ENCODE data around the gene GCDH. TPM values are rescaled to one million over a fixed set of nuclear protein-coding genes. Genes with fewer than 3 reads are reported as not detected.

GCDH gene
- total and polyA plus RNA-seq, 2 of the 8 experiments (the other 6 are each of a cell fraction or from before 2014, with no cell fraction given): 67.3 to 89.4 TPM

DNA sequence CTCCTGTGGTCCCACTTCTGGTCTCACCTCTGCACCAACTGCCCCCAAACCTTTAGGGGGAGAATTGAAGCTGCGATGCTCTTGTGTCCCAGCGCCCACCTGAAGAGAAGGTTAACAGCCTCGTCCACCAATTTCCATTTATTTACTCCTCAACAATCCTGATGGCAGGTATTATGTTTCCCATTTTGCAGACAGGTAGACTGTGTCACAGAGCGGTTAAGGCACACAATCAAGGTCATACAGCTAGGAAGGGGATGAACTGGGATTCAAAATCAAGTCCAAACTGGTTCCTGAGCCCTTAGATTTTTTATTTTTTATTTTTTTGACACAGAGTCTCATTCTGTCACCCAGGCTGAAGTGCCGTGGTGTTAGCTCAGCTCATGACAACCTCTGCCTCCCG, 15.9 kb upstream of the GCDH start:
- Histone ChIP-seq H3K4ac (replicated peaks; ENCODE audit: insufficient read length, low read depth, low read length) (no peak overlapping the region), H3K4me1 (replicated peaks in 1 of 4; ENCODE audit: control insufficient read depth in 3 of 4, insufficient read depth in 4 of 4, low read length in 3 of 4) (no peaks in the 10 kb centered on the region), H3K23ac (ENCODE audit: insufficient read length) (no peak overlapping the region), H3K23me2 (ENCODE audit: low read depth, low read length) (no peaks in the 10 kb centered on the region), H3K56ac (replicated peaks; ENCODE audit: insufficient read length, low read depth, low read length) (no peak overlapping the region), H3K9ac (replicated peaks in 1 of 4; ENCODE audit: extremely low read depth in 1 of 4, low read depth in 3 of 4, low read length in 3 of 4) (no peak overlapping the region), H4K5ac (ENCODE audit: insufficient read length, low read depth, low read length) (no peak overlapping the region), H2AK5ac (ENCODE audit: low read depth, low read length) (no peak overlapping the region), H3K4me2 (ENCODE audit: insufficient read depth in 1 of 2, low read depth in 2 of 2, low read length in 2 of 2) (no peak overlapping the region), H3K9me3 (ENCODE audit: insufficient read depth in 2 of 2, low read depth in 1 of 2, low read length in 1 of 2) (peaks cover 0 to 5% of the 10 kb centered on the region in 2 experiments; a peak in 1 of 4 replicates), H2BK5ac (ENCODE audit: low read depth, low read length) (no peak overlapping the region), H3K79me2 (ENCODE audit: control insufficient read depth in 1 of 2, insufficient read depth in 2 of 2, low read length in 2 of 2) (no peaks in the 10 kb centered on the region), H2BK12ac (ENCODE audit: low read depth, low read length) (no peak overlapping the region), H3K27me3 (replicated peaks in 1 of 4; ENCODE audit: control insufficient read depth in 3 of 4, extremely low read depth in 1 of 4, insufficient read depth in 3 of 4, low read length in 3 of 4) (no peaks in the 10 kb centered on the region), H3K79me1 (ENCODE audit: low read depth, low read length) (no peaks in the 10 kb centered on the region), H3K18ac (ENCODE audit: extremely low read depth, low read length) (no peak overlapping the region), H3K14ac (ENCODE audit: insufficient read length) (no peak overlapping the region), H4K20me1 (replicated peaks in 1 of 2; ENCODE audit: control insufficient read depth in 1 of 2, insufficient read depth in 2 of 2, low read length in 2 of 2) (peaks cover 0 to 2% of the 10 kb centered on the region in 2 experiments), H4K8ac (ENCODE audit: extremely low read depth, insufficient read depth, low read length) (no peak overlapping the region), H2BK20ac (ENCODE audit: low read length) (no peak overlapping the region), H4K91ac (replicated peaks; ENCODE audit: insufficient read length, low read length) (no peak overlapping the region), H3K4me3 (ENCODE audit: extremely low read depth in 1 of 4, insufficient read depth in 2 of 4, low read depth in 3 of 4, low read length in 4 of 4) (no peak overlapping the region), H2AFZ (ENCODE audit: low read length) (no peak overlapping the region), H2BK15ac (ENCODE audit: low read length) (no peak overlapping the region), H3K36me3 (ENCODE audit: control insufficient read depth in 2 of 4, insufficient read depth in 4 of 4, low read length in 3 of 4) (peaks cover 2 to 29% (median 14%) of the 10 kb centered on the region in 4 experiments), H2BK120ac (replicated peaks; ENCODE audit: low read depth, low read length) (no peak overlapping the region), H3K27ac (ENCODE audit: low read depth, low read length) (no peak overlapping the region)
- ChIA-PET POLR2A (ENCODE audit: partially characterized antibody) (interaction anchor here (0.6 to 7.1 kb wide), 5 partner anchors 10 to 105 kb away, joined by 3 to 34 read pairs (median 6); no protein-coding TSS in a partner anchor), CTCF (ENCODE audit: partially characterized antibody) (interaction anchor here (2.1 kb wide), 1 partner anchor 28 kb away, joined by 8 read pairs; no protein-coding TSS in a partner anchor)
- DNase-seq (ENCODE audit: low read depth in 1 of 2, low spot score in 2 of 2) (no peak), FAIRE-seq (no peak)
- WGBS, 2 experiments (ENCODE audit: extremely low coverage in 1 of 2, insufficient coverage in 1 of 2, insufficient read length in 1 of 2, insufficient replicate concordance in 2 of 2, low coverage in 1 of 2, low lambda C conversion rate in 2 of 2, missing lambda C conversion rate in 1 of 2): 96% methylated on average over 6 of the region's 6 CpGs; no CpG with 5 or more reads in 1 of the 2 experiments
- TF ChIP-seq HDAC6 (IDR thresholded peaks at IDR 0.05; ENCODE audit: low read depth, low read length): no peak
- no peak for TF ChIP-seq JUN (IDR thresholded peaks at IDR 0.05; ENCODE audit: low read depth, low read length)
- no peak for TF ChIP-seq RBBP5 (IDR thresholded peaks at IDR 0.05; ENCODE audit: borderline replicate concordance, low read depth, low read length)
- TF ChIP-seq TCF12 (IDR thresholded peaks at IDR 0.05; ENCODE audit: low read depth, low read length): no peak
- TF ChIP-seq, protein P1, sequence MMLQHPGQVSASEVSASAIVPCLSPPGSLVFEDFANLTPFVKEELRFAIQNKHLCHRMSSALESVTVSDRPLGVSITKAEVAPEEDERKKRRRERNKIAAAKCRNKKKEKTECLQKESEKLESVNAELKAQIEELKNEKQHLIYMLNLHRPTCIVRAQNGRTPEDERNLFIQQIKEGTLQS (IDR thresholded peaks at IDR 0.05; ENCODE audit: insufficient read depth, low read depth, low read length): no peak
- TF ChIP-seq SIRT6 (IDR thresholded peaks at IDR 0.05; ENCODE audit: low read length): no peak
- no peak for TF ChIP-seq BRCA1 (IDR thresholded peaks at IDR 0.05; ENCODE audit: low read depth, low read length)
- no peak for TF ChIP-seq SP4 (IDR thresholded peaks at IDR 0.05; ENCODE audit: low read length)
- TF ChIP-seq CTBP2 (IDR thresholded peaks at IDR 0.05; ENCODE audit: borderline replicate concordance, insufficient read depth, insufficient read length, low read length): no peak
- no peak for TF ChIP-seq SP2 (IDR thresholded peaks at IDR 0.05; ENCODE audit: low read length)
